HG03060 (cell line): ENCODE measurements around the gene LRRC3.
"Not testable (repeated sequence)": the region's sequence is repeated elsewhere in the genome, so short reads cannot be mapped to it uniquely, and the experiment has no call there.

Source experiments
- ATAC-seq: cut with Tn5 transposase; IDR thresholded peaks from one replicate; pipeline ENCODE4 v1.9.1; 2021; ENCODE audit warnings: low read depth, moderate number of reproducible peaks; ENCODE audit not compliant: unreplicated experiment

Gene LRRC3

GRCh38 chr21:44494418-44494817, 39.1 kb downstream of the LRRC3 start:
- ATAC-seq, result no peak

DNA sequence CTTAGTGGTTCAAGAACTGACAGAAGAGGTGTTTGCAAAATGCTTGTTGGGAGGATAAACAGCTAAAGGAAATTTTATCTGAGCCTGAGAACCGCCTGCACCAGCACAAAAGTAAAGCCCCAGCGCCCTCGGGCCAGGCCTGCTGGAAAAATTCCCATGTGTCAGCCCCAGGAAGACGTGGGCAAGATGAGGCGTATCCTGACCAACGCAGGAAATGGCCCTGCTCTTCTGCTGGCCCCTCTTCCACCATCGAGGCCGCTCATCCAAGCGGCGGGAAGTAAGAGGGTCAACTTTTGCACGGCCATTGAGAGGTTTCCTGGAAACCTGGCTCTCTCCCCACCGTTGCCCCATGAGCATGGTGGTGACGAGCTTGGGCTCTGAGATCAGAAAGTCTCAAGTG, 39.6 kb downstream of the LRRC3 start:
- no peak for ATAC-seq

DNA sequence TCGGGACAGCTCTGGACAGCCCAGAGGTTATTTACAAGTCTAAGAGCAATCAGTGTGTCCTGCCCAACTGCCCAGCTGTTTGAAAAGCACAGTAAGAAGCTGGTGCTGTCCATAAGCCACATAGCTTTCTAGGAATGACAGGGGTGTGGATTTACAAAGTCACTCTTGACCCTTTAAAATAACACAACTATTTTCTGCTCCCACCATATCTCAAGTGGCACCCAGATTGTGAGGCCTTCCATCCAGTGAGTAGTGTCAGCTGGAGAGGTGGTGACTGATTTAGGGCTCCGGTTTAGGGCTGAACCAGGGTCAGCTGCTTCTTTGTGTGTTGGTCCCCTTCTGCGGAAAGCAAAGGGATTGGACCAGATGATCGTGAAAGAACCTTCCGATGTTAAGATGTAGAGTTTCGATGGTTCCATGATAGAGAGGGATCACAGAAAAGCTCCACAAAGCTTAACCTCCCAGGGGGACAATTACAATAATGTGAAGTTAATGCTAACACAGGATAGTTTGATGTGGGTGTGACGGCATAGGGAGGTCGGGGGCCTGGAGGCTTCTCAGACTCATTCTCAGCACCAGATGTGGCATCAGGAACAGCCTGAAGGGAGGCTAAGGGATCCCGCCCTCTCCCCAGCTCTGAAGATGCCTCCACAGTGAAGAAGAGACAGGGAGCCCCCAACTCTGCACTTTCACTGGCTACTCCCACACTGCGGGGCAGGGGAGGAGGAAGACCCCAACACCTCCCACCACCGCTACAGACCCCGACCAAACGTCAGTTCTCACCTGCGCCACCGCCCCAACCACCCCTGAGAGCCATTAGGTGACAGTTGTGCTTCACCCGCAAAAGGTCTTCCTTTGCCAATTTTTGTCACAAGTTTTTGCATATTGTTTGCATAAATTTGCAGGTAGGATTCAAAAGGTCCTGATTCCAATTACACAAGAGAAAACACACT, 40.6 kb downstream of the LRRC3 start:
- no peak for ATAC-seq

- no peak for ATAC-seq
These were observed 41.5 kb downstream of the LRRC3 start for GRCh38 chr21:44496564-44497550.

- ATAC-seq, result no peak
These were observed 42.4 kb downstream of the LRRC3 start for GRCh38 chr21:44497703-44498126.

DNA sequence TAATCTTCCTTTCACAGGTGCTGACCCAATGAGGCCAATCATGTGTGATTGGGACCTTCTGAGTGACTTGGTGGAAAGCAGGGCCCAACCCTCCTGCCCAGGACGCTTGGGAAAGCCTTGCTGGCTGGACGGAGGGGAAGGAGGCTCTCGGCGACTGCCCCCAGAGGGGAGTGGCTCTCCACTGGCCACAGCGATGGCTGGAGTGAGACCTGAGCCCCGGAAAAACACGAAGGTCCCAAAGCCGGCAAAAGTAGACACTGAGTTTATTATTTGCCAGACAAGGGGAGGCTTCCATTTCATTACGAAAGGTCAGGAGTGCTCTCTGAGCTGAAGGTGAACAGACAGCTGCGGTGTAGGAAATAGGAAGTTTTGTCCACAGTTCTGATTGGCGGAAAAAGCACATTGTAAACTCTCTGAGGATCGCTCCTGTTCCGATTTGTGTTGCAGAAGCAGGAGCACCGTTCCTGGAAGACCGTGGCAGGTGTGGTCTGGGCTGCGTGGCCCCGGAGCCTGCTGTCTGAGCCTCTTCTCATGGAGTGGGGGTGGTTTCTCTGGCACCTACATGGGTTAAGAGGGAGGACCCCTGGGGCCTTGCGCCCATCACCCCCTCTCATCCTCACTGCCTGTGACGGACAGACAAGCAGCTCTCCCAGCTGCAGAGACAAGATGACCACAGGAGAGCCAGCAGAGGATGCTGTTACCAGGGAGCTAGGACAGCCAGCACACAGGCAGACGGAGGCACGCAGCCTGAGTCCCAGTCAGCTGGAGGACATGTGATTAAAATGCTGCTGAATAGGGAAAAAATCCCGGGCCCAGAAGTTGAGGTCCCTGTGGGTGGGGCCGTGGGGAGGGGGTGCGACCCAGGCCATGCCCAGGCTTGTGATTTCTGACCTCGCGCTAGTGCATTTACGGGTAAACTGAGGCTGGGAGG, 43.2 kb downstream of the LRRC3 start:
- ATAC-seq, result no peak

GRCh38 chr21:44499211-44499560, 43.9 kb downstream of the LRRC3 start:
- no peak for ATAC-seq

- ATAC-seq, result no peak
These were observed 44.3 kb downstream of the LRRC3 start for GRCh38 chr21:44499631-44500030.

DNA sequence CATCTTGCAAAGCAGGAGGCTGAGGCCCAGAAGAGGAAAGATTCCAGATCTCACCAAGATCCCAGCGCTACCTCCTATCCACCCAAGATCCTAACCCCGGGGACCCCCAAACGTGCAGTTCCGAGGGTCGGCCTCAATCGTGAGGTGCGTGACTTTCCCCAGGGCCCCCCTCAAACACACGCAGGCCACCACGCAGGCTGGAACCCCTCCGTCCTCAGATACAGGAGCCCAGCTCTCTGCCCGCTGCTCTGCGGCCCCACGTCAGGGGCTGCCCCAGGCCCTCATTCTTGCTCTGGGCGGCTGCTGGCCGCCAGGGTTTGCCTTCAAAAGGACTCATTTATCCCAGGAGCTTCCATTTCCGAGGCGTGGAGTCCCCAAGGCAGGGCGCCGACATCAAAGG, 44.8 kb downstream of the LRRC3 start:
- no peak for ATAC-seq

GRCh38 chr21:44502171-44502958, 47.1 kb downstream of the LRRC3 start:
- ATAC-seq, result no peak

GRCh38 chr21:44503006-44503889, 47.9 kb downstream of the LRRC3 start:
- not testable (repeated sequence) for ATAC-seq

DNA sequence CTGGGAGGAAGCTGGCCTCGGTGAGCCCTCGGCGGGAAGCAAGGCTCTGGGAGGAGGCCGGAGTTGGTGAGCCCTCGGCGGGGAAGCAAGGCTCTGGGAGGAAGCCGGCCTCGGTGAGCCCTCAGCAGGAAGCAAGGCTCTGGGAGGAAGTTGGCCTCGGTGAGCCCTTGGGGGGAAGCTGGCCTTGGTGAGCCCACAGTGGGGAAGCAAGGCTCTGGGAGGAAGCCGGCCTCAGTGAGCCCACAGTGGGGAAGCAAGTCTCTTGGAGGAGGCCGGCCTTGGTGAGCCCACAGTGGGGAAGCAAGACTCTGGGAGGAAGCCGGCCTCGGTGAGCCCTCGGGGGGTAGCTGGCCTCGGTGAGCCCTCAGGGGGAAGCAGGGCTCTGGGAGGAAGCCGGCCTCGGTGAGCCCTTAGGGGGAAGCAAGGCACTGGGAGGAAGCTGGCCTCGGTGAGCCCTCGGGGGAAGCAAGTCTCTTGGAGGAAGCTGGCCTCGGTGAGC, 48.6 kb downstream of the LRRC3 start:
- no peak for ATAC-seq

DNA sequence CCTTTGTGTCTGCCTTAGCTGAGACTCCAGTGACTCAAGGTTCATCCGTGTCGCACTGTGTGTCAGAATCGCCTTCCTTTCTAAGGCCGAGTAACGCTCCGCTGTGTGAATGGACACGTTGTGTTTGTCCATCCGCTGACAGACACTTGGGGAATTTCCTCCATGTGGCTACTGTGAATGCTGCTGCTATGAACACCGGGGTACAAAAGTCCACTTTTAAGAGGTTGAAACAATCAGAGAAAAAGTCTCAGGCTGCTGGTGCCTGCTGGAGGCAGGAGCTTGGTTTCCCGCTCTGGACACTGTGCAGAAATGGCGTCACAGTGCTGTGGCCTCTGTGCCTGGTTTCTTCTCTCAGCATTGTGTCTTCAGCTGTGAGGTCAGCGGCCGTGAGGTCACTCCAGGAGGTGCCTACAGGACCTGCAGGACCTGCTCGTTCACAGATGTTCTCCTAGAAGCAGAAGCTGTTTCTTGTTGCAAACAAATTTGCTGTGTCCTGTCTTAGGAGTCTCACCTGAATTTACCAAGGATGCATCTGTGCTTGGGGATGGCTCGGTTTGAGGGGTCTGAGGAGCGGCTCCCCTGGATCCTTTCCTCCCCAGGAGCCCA, 50.5 kb downstream of the LRRC3 start:
- ATAC-seq, result no peak

GRCh38 chr21:44506279-44507255, 51.3 kb downstream of the LRRC3 start:
- ATAC-seq, result no peak

DNA sequence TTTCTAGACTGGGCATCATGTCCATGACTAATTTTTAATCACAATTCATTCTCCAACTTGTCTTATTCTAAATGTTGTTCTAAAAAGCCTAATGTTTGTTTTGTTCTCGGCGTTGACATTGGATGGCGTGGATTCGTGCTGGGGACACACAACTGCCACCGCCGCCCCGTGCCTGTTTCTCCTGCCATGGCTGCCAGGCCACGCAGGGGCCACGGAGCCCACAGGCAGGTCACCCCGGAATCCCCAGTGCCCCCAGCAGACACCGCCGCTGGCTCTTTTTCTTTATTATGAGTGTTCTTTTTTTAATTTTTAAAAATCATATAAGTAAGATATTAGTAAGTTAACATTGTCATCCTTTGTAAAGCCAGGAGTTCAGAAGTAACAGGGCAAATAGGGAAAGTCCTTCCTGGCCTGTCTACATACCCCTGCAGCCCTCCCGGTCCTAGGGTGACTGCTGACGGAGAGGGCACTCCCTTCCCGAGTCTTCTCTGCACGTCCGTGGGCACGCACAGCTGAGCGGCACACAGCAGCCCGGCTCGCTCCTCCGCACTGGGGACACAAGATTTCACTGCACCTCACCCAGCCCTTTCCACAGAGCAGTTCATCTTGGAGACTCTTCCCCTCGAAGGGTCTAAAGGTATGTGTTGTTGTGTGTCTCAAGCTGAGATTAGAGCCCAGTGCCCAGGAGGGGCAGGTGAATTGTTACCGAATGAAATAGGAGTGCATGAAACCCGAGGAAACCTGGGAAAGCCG, 52.5 kb downstream of the LRRC3 start:
- ATAC-seq, result no peak

- no peak for ATAC-seq
These were observed 53.1 kb downstream of the LRRC3 start for GRCh38 chr21:44508426-44508710.
